PFSK-1 (cell line): ENCODE measurements around the gene SCAMP5.

Experiments used
- FOXP2 ChIP-seq: optimal IDR thresholded peaks from 2 replicates; pipeline ENCODE3; 2011; ENCODE audit warnings: borderline replicate concordance, control low read depth, inconsistent platforms; ENCODE audit not compliant: insufficient read depth; ENCODE audit errors: extremely low read length, extremely low read depth
- POLR2AphosphoS5 ChIP-seq: IDR thresholded peaks from 2 replicates; pipeline ENCODE4 v1.6.1; 2012; ENCODE audit warnings: low read depth, mild to moderate bottlenecking, control low read depth, low read length, moderate library complexity
- REST ChIP-seq, 2 experiments: IDR thresholded peaks; 2 replicates each; pipeline versions ENCODE4 v1.6.1 to v1.8.0; 2011 to 2012; ENCODE audit warnings: low read depth in 2 of 2, low read length in 2 of 2, control low read depth in 1 of 2, inconsistent platforms in 1 of 2, mild to moderate bottlenecking in 1 of 2, moderate library complexity in 1 of 2; ENCODE audit not compliant: insufficient read depth in 1 of 2
- SIN3A ChIP-seq: IDR thresholded peaks from 2 replicates; pipeline ENCODE4 v1.6.1; 2012; ENCODE audit warnings: mild to moderate bottlenecking, low read length, moderate library complexity, borderline replicate concordance; ENCODE audit not compliant: insufficient read depth
- TAF1 ChIP-seq: IDR thresholded peaks from 2 replicates; pipeline ENCODE4 v1.6.1; 2012; ENCODE audit warnings: low read length, control low read depth, borderline replicate concordance; ENCODE audit not compliant: insufficient read depth

Gene SCAMP5

DNA sequence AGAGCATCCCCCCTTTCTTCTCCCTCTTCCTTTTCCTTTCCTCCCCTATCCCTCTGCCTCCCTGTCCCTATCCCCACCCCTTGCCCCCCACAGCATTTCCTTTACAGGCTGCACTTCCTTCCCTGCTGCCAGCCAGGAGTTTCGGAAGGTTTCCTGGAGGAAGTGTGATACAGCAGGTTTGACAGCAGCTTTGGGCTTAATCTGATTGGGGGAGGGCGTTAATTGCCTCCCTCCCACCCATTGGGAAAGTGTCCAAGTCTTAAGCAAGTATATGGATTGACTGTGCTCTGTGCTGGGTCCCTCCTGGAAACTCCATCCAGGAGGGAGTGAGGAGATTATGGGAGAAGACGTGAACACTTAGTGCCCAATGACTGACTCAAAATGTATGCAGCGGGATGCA is 1.8 kb downstream of the SCAMP5 start:
- no peak for TF ChIP-seq SIN3A
- no peak for TF ChIP-seq REST (IDR thresholded peaks at IDR 0.05; ENCODE audit: insufficient read depth in 1 of 2, low read depth in 2 of 2, low read length in 2 of 2)
- TF ChIP-seq TAF1 = no peak

- TF ChIP-seq TAF1 = no peak
Observed at GRCh38 chr15:74997543-74997942, 2.2 kb downstream of the SCAMP5 start.

- TF ChIP-seq SIN3A = no peak
- TF ChIP-seq TAF1 = no peak
- no peak for TF ChIP-seq FOXP2
- no peak for TF ChIP-seq POLR2AphosphoS5
- TF ChIP-seq REST (IDR thresholded peaks at IDR 0.05; ENCODE audit: insufficient read depth in 1 of 2, low read depth in 2 of 2, low read length in 2 of 2) = no peak
Observed at GRCh38 chr15:75001310-75001709, 5.9 kb downstream of the SCAMP5 start.

- TF ChIP-seq REST (IDR thresholded peaks at IDR 0.05; ENCODE audit: insufficient read depth in 1 of 2, low read depth in 2 of 2, low read length in 2 of 2) = no peak
- no peak for TF ChIP-seq FOXP2
- no peak for TF ChIP-seq POLR2AphosphoS5
- no peak for TF ChIP-seq TAF1
- TF ChIP-seq SIN3A = no peak
Observed at GRCh38 chr15:75002398-75002797, 7.0 kb downstream of the SCAMP5 start.

DNA sequence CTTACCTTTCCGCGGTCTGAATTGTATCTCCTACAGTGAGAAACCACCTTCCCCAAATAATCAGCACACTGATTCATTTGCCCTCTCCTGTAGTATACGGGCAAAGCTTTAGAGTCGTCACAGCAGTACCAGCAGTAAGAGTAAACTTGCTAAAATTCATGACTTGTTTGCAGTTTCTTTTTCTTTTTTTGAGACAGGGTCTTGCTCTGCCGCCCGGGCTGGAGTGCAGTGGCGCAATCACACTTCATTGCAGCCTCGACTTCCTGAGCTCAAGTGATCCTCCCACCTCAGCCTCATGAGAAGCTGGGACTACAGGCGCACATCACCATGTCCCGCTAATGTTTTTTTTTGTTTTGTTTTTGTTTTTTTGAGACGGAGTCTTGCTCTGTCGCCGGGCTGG is 11.9 kb downstream of the SCAMP5 start:
- no peak for TF ChIP-seq FOXP2
- no peak for TF ChIP-seq POLR2AphosphoS5
- no peak for TF ChIP-seq TAF1
- no peak for TF ChIP-seq REST (IDR thresholded peaks at IDR 0.05; ENCODE audit: insufficient read depth in 1 of 2, low read depth in 2 of 2, low read length in 2 of 2)
- no peak for TF ChIP-seq SIN3A
